ENCODE data around the gene HSD17B11.

The HSD17B11 gene

DNA sequence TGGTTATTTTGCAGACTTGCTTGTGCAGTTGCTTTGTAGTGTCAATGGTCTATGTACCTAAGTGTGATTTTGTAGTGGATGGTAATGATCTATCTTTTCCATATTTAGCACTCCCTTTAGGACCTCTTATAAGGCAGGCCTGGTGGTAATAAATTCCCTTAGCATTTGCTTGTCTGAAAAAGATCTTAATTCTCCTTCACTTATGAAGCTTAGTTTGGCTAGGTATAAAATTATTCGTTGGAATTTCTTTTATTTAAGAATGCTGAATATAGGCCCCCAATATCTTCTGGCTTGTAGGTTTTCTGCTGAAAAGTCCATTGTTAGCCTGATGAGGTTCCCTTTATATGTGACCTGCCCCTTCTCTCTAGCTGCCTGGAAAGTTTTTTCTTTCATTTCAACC, 57.7 kb downstream of the HSD17B11 start:
- Histone ChIP-seq H3K9me3 (ENCODE audit: insufficient read depth, low read length) (0 out of 2 replicates have a peak, but pooled peaks cover 9% of the 10 kb centered on the region), H3K36me3 (ENCODE audit: insufficient read depth, insufficient read length, low read length) (peaks cover 7% of the 10 kb centered on the region), H3K4me1 (ENCODE audit: insufficient read depth, insufficient read length) (no peaks in the 10 kb centered on the region), H3K27me3 (ENCODE audit: insufficient read depth, insufficient read length) (no peaks in the 10 kb centered on the region), H3K4me3 (ENCODE audit: insufficient read length, low read depth) (no peak overlapping the region), H3K9ac (ENCODE audit: insufficient read length, low read depth) (no peak overlapping the region)
- TF ChIP-seq SUZ12 (IDR thresholded peaks at IDR 0.05; ENCODE audit: extremely low read depth, insufficient read depth, insufficient read length): no peak
- TF ChIP-seq YY1 (IDR thresholded peaks at IDR 0.05; ENCODE audit: insufficient read depth, insufficient read length): no peak
- no peak for TF ChIP-seq ZNF274 (IDR thresholded peaks at IDR 0.05; ENCODE audit: low read depth, low read length)
- DNase-seq (ENCODE audit: low read depth, low spot score): no peak

DNA sequence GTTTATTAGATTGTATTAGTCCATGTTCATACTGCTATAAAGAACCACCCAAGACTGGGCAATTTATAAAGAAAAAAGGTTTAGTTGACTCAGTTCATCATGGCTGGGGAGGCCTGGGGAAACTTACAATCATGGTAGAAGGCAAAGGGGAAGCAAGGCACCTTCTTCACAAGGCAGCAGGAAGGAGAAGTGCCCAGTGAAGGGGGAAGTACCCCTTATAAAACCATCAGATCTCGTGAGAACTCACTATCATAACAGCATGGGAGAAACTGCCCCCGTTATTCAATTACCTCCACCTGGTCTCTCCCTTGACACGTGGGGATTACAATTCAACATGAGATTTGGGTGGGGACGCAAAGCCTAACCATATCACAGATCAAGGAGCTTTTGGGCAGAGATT, 60.2 kb downstream of the HSD17B11 start:
- TF ChIP-seq YY1 (IDR thresholded peaks at IDR 0.05; ENCODE audit: insufficient read depth, insufficient read length): no peak
- TF ChIP-seq SUZ12 (IDR thresholded peaks at IDR 0.05; ENCODE audit: extremely low read depth, insufficient read depth, insufficient read length): no peak
- no peak for TF ChIP-seq ZNF274 (IDR thresholded peaks at IDR 0.05; ENCODE audit: low read depth, low read length)

GRCh38 chr4:87327136-87327535, 63.9 kb downstream of the HSD17B11 start:
- H3K9me3 ChIP-seq (ENCODE audit: insufficient read depth, low read length): no peaks in the 10 kb centered on the region
- no peaks in the 10 kb centered on the region for H3K4me1 ChIP-seq (ENCODE audit: insufficient read depth, insufficient read length)
- H3K36me3 ChIP-seq (ENCODE audit: insufficient read depth, insufficient read length, low read length): no peaks in the 10 kb centered on the region
- no peak for DNase-seq (ENCODE audit: low read depth, low spot score)
- no peaks in the 10 kb centered on the region for H3K27me3 ChIP-seq (ENCODE audit: insufficient read depth, insufficient read length)
- no peak overlapping the region for H3K9ac ChIP-seq (ENCODE audit: insufficient read length, low read depth)
- TF ChIP-seq ZNF274 (IDR thresholded peaks at IDR 0.05; ENCODE audit: low read depth, low read length) (no peak), YY1 (IDR thresholded peaks at IDR 0.05; ENCODE audit: insufficient read depth, insufficient read length) (no peak), SUZ12 (IDR thresholded peaks at IDR 0.05; ENCODE audit: extremely low read depth, insufficient read depth, insufficient read length) (no peak)
- no peak overlapping the region for H3K4me3 ChIP-seq (ENCODE audit: insufficient read length, low read depth)

More for the DNA sequence above, 60.2 kb downstream of the HSD17B11 start:
- H3K36me3 ChIP-seq (ENCODE audit: insufficient read depth, insufficient read length, low read length): no peaks in the 10 kb centered on the region
- H3K9ac ChIP-seq (ENCODE audit: insufficient read length, low read depth): no peak overlapping the region
- no peak overlapping the region for H3K4me3 ChIP-seq (ENCODE audit: insufficient read length, low read depth)
- H3K27me3 ChIP-seq (ENCODE audit: insufficient read depth, insufficient read length): no peaks in the 10 kb centered on the region
- H3K4me1 ChIP-seq (ENCODE audit: insufficient read depth, insufficient read length): no peaks in the 10 kb centered on the region
- no peak for DNase-seq (ENCODE audit: low read depth, low spot score)
- H3K9me3 ChIP-seq (ENCODE audit: insufficient read depth, low read length): 0 out of 2 replicates have a peak, but pooled peaks cover 9% of the 10 kb centered on the region

- no peaks in the 10 kb centered on the region for H3K4me1 ChIP-seq (ENCODE audit: insufficient read depth, insufficient read length)
- no peaks in the 10 kb centered on the region for H3K9me3 ChIP-seq (ENCODE audit: insufficient read depth, low read length)
- no peak for DNase-seq (ENCODE audit: low read depth, low spot score)
- no peak for TF ChIP-seq SUZ12 (IDR thresholded peaks at IDR 0.05; ENCODE audit: extremely low read depth, insufficient read depth, insufficient read length)
- no peak for TF ChIP-seq YY1 (IDR thresholded peaks at IDR 0.05; ENCODE audit: insufficient read depth, insufficient read length)
- no peak for TF ChIP-seq ZNF274 (IDR thresholded peaks at IDR 0.05; ENCODE audit: low read depth, low read length)
- no peak overlapping the region for H3K9ac ChIP-seq (ENCODE audit: insufficient read length, low read depth)
- no peaks in the 10 kb centered on the region for H3K36me3 ChIP-seq (ENCODE audit: insufficient read depth, insufficient read length, low read length)
- H3K27me3 ChIP-seq (ENCODE audit: insufficient read depth, insufficient read length): no peaks in the 10 kb centered on the region
- no peak overlapping the region for H3K4me3 ChIP-seq (ENCODE audit: insufficient read length, low read depth)
These were observed 64.5 kb downstream of the HSD17B11 start for GRCh38 chr4:87326460-87326859.

DNA sequence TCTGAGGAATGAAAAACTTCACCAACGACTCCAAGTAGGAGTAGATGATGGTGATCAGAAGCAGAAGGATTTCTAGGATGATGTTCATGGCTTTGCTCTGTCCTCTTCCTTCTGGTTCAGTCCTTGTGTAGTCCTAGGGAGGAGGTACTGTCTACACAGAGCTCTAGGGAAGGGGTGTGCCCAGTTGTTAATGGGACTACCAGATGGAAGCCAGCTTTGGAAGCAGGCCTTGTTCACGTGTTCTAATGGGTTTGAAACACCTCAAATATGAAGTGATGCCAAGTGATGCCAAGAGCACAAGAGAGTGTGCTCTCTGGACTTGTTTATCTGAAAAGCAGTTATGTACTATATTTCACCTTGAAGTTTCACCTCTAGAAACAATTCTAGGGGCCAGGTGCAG, 68.2 kb downstream of the HSD17B11 start, which contains the start of gene HSD17B13:
Gene HSD17B13, minus strand, starts transcription at position 129 of the 400 bp plus-strand sequence. Its CDS starts 41 bp downstream, at position 88.
- H3K9me3 ChIP-seq (ENCODE audit: insufficient read depth, low read length): no peaks in the 10 kb centered on the region
- H3K4me1 ChIP-seq (ENCODE audit: insufficient read depth, insufficient read length): no peaks in the 10 kb centered on the region
- H3K36me3 ChIP-seq (ENCODE audit: insufficient read depth, insufficient read length, low read length): no peaks in the 10 kb centered on the region
- H3K27me3 ChIP-seq (ENCODE audit: insufficient read depth, insufficient read length): no peaks in the 10 kb centered on the region
- no peak for DNase-seq (ENCODE audit: low read depth, low spot score)
- H3K4me3 ChIP-seq (ENCODE audit: insufficient read length, low read depth): no peak within 1 kb of the TSS
- H3K9ac ChIP-seq (ENCODE audit: insufficient read length, low read depth): no peak within 1 kb of the TSS
- TF ChIP-seq YY1 (IDR thresholded peaks at IDR 0.05; ENCODE audit: insufficient read depth, insufficient read length) (no peak), ZNF274 (IDR thresholded peaks at IDR 0.05; ENCODE audit: low read depth, low read length) (no peak), SUZ12 (IDR thresholded peaks at IDR 0.05; ENCODE audit: extremely low read depth, insufficient read depth, insufficient read length) (no peak)

- Histone ChIP-seq H3K36me3 (ENCODE audit: insufficient read depth, insufficient read length, low read length) (no peaks in the 10 kb centered on the region), H3K27me3 (ENCODE audit: insufficient read depth, insufficient read length) (no peaks in the 10 kb centered on the region), H3K9me3 (ENCODE audit: insufficient read depth, low read length) (no peaks in the 10 kb centered on the region), H3K4me1 (ENCODE audit: insufficient read depth, insufficient read length) (no peaks in the 10 kb centered on the region), H3K4me3 (ENCODE audit: insufficient read length, low read depth) (no peak overlapping the region), H3K9ac (ENCODE audit: insufficient read length, low read depth) (no peak overlapping the region)
- DNase-seq (ENCODE audit: low read depth, low spot score): no peak
- TF ChIP-seq SUZ12 (IDR thresholded peaks at IDR 0.05; ENCODE audit: extremely low read depth, insufficient read depth, insufficient read length) (no peak), ZNF274 (IDR thresholded peaks at IDR 0.05; ENCODE audit: low read depth, low read length) (no peak), YY1 (IDR thresholded peaks at IDR 0.05; ENCODE audit: insufficient read depth, insufficient read length) (no peak)
These were observed 69.1 kb downstream of the HSD17B11 start for GRCh38 chr4:87321888-87322287.

GRCh38 chr4:87317527-87317926, 73.5 kb downstream of the HSD17B11 start:
- Histone ChIP-seq H3K36me3 (ENCODE audit: insufficient read depth, insufficient read length, low read length) (no peaks in the 10 kb centered on the region), H3K4me3 (ENCODE audit: insufficient read length, low read depth) (no peak overlapping the region), H3K9ac (ENCODE audit: insufficient read length, low read depth) (no peak overlapping the region), H3K9me3 (ENCODE audit: insufficient read depth, low read length) (no peaks in the 10 kb centered on the region), H3K4me1 (ENCODE audit: insufficient read depth, insufficient read length) (no peaks in the 10 kb centered on the region), H3K27me3 (ENCODE audit: insufficient read depth, insufficient read length) (no peaks in the 10 kb centered on the region)
- no peak for DNase-seq (ENCODE audit: low read depth, low spot score)
- TF ChIP-seq ZNF274 (IDR thresholded peaks at IDR 0.05; ENCODE audit: low read depth, low read length) (no peak), SUZ12 (IDR thresholded peaks at IDR 0.05; ENCODE audit: extremely low read depth, insufficient read depth, insufficient read length) (no peak), YY1 (IDR thresholded peaks at IDR 0.05; ENCODE audit: insufficient read depth, insufficient read length) (no peak)

All from NT2/D1 (cell line).